H9 (cell line): ENCODE data around the gene PSPN. TPM values are rescaled to one million over a fixed set of nuclear protein-coding genes. Genes with fewer than 3 reads are reported as not detected.

Source experiments
- DNase-seq: peaks from one replicate; pipeline ENCODE4 v3.0.0-alpha.2; 2017
- H2AFZ ChIP-seq: one replicate; pipeline ENCODE4 v1.6.1; 2013; ENCODE audit warnings: mild to moderate bottlenecking, low read length, control low read depth, moderate library complexity
- H2AK5ac ChIP-seq: 2 replicates; pipeline ENCODE4 v1.6.1; 2013; ENCODE audit warnings: low read length, control low read depth, mixed read lengths; ENCODE audit not compliant: insufficient read length
- H2BK120ac ChIP-seq: one replicate; pipeline ENCODE4 v1.6.1; 2013; ENCODE audit warnings: low read depth, mild to moderate bottlenecking, low read length, control low read depth, inconsistent platforms; ENCODE audit not compliant: poor library complexity, severe bottlenecking
- H2BK12ac ChIP-seq: 2 replicates; pipeline ENCODE4 v1.6.1; 2013; ENCODE audit warnings: low read length, control low read depth, mixed read lengths, low read depth; ENCODE audit not compliant: insufficient read length
- H2BK15ac ChIP-seq: 2 replicates; pipeline ENCODE4 v1.6.1; 2013; ENCODE audit warnings: low read depth, low read length, control low read depth
- H2BK20ac ChIP-seq: one replicate; pipeline ENCODE4 v1.6.1; 2013; ENCODE audit warnings: low read depth, mild to moderate bottlenecking, low read length, control low read depth, inconsistent platforms; ENCODE audit not compliant: poor library complexity, severe bottlenecking
- H2BK5ac ChIP-seq: 2 replicates; pipeline ENCODE4 v1.6.1; 2013; ENCODE audit warnings: low read length, control low read depth, mixed read lengths; ENCODE audit not compliant: insufficient read length
- H3K14ac ChIP-seq: 2 replicates; pipeline ENCODE4 v1.6.1; 2013; ENCODE audit warnings: low read length, control low read depth; ENCODE audit not compliant: insufficient read depth
- H3K18ac ChIP-seq: 2 replicates; pipeline ENCODE4 v1.6.1; 2013; ENCODE audit warnings: low read depth, mild to moderate bottlenecking, mixed read lengths, low read length, control low read depth; ENCODE audit not compliant: insufficient read length
- H3K23ac ChIP-seq: 2 replicates; pipeline ENCODE4 v1.6.1; 2013; ENCODE audit warnings: low read length, control low read depth, mixed read lengths, low read depth; ENCODE audit not compliant: insufficient read length
- H3K23me2 ChIP-seq: 2 replicates; pipeline ENCODE4 v1.6.1; 2013; ENCODE audit warnings: low read depth, mild to moderate bottlenecking, mixed read lengths, low read length, control low read depth; ENCODE audit not compliant: insufficient read length, poor library complexity, severe bottlenecking
- H3K27ac ChIP-seq: 2 replicates; pipeline ENCODE4 v1.5.1; 2013; ENCODE audit warnings: low read length, control low read depth, mixed read lengths, low read depth; ENCODE audit not compliant: insufficient read length
- H3K27me3 ChIP-seq: 2 replicates; pipeline ENCODE4 v1.6.1; 2013; ENCODE audit warnings: low read length, control low read depth, inconsistent platforms; ENCODE audit not compliant: insufficient read depth
- H3K4ac ChIP-seq: 2 replicates; pipeline ENCODE4 v1.6.1; 2013; ENCODE audit warnings: low read depth, mild to moderate bottlenecking, control low read depth, inconsistent platforms, low read length, moderate library complexity
- H3K4me1 ChIP-seq: 2 replicates; pipeline ENCODE4 v1.6.1; 2013; ENCODE audit warnings: low read length, control low read depth, inconsistent platforms; ENCODE audit not compliant: insufficient read depth
- H3K4me2 ChIP-seq: 2 replicates; pipeline ENCODE4 v1.6.1; 2013; ENCODE audit warnings: low read length, control low read depth, mixed read lengths; ENCODE audit not compliant: insufficient read length, insufficient read depth
- H3K56ac ChIP-seq: 2 replicates; pipeline ENCODE4 v1.6.1; 2013; ENCODE audit warnings: low read depth, mild to moderate bottlenecking, mixed read lengths, low read length, control low read depth; ENCODE audit not compliant: insufficient read length
- H3K79me1 ChIP-seq: 2 replicates; pipeline ENCODE4 v1.6.1; 2013; ENCODE audit warnings: low read depth, mild to moderate bottlenecking, moderate library complexity, low read length, control low read depth, inconsistent platforms; ENCODE audit not compliant: insufficient read depth, poor library complexity, severe bottlenecking
- H3K79me2 ChIP-seq: 2 replicates; pipeline ENCODE4 v1.6.1; 2013; ENCODE audit warnings: low read length, control low read depth, inconsistent platforms; ENCODE audit not compliant: insufficient read depth
- H3K9ac ChIP-seq: 2 replicates; pipeline ENCODE4 v1.6.1; 2013; ENCODE audit warnings: low read length, control low read depth, mixed read lengths; ENCODE audit not compliant: insufficient read length; ENCODE audit errors: extremely low read depth
- H3K9me3 ChIP-seq: one replicate; pipeline ENCODE4 v1.6.1; 2013; ENCODE audit warnings: low read depth, low read length, inconsistent platforms; ENCODE audit not compliant: control insufficient read depth
- H3T11ph ChIP-seq: one replicate; pipeline ENCODE4 v1.6.1; 2013; ENCODE audit warnings: mild to moderate bottlenecking, low read length, control low read depth, inconsistent platforms
- H4K20me1 ChIP-seq: one replicate; pipeline ENCODE4 v1.6.1; 2013; ENCODE audit not compliant: control insufficient read depth, insufficient read length, insufficient read depth
- H4K5ac ChIP-seq: 2 replicates; pipeline ENCODE4 v1.6.1; 2013; ENCODE audit warnings: low read depth, mild to moderate bottlenecking, mixed read lengths, low read length, control low read depth; ENCODE audit not compliant: insufficient read length
- H4K8ac ChIP-seq: replicated peaks from 2 replicates; pipeline ENCODE4 v1.6.1; 2013; ENCODE audit warnings: low read length, control low read depth, mixed read lengths, low read depth; ENCODE audit not compliant: insufficient read length
- H4K91ac ChIP-seq: 2 replicates; pipeline ENCODE4 v1.6.1; 2013; ENCODE audit warnings: low read depth, mild to moderate bottlenecking, moderate library complexity, mixed read lengths, low read length, control low read depth; ENCODE audit not compliant: insufficient read length
- H3K27ac Mint-ChIP-seq, 3 experiments: 2 replicates in 2 of 3; 3 replicates in 1 of 3; pipeline ENCODE4 v1.8.0; 2020 to 2021; ENCODE audit warnings: mixed read lengths in 3 of 3, mild to moderate bottlenecking in 1 of 3, moderate library complexity in 1 of 3
- H3K27me3 Mint-ChIP-seq: 2 replicates; pipeline ENCODE4 v1.8.0; 2021; ENCODE audit warnings: low read depth, mild to moderate bottlenecking, moderate library complexity, mixed read lengths
- H3K36me3 Mint-ChIP-seq, 3 experiments: 2 replicates in 2 of 3; 3 replicates in 1 of 3; pipeline ENCODE4 v1.8.0; 2020 to 2021; ENCODE audit warnings: low read depth in 3 of 3, mixed read lengths in 3 of 3; ENCODE audit not compliant: insufficient read depth in 1 of 3
- H3K4me1 Mint-ChIP-seq, 2 experiments: 2 replicates each; pipeline ENCODE4 v1.8.0; 2020; ENCODE audit warnings: mixed read lengths in 2 of 2
- H3K4me3 Mint-ChIP-seq, 2 experiments: 2 replicates in 1 of 2; 3 replicates in 1 of 2; pipeline ENCODE4 v1.8.0; 2020 to 2021; ENCODE audit warnings: mild to moderate bottlenecking in 2 of 2, mixed read lengths in 2 of 2, moderate library complexity in 1 of 2
- H3K9me3 Mint-ChIP-seq, 2 experiments: 2 replicates in 1 of 2; 3 replicates in 1 of 2; pipeline ENCODE4 v1.8.0; 2020; ENCODE audit warnings: mild to moderate bottlenecking in 2 of 2, mixed read lengths in 2 of 2, moderate library complexity in 1 of 2
- WGBS: extraction: QIAGEN DNeasy Blood & Tissue Kit; methylation state at CpG from one replicate; pipeline ENCODE4 v1.1.7; 2013; ENCODE audit warnings: missing lambda C conversion rate, low lambda C conversion rate, mixed read lengths; ENCODE audit not compliant: insufficient read length; ENCODE audit errors: extremely low coverage; 5-methylcytosine and 5-hydroxymethylcytosine counted together
- total RNA-seq: library from RNA; stranded (reverse); gene quantifications from 2 replicates; pipeline ENCODE4 v1.2.1, GENCODE V29; 2021
- TF ChIP-seq, protein P1 (sequence below): fragments of 200-600 bp; sonication (generic); conservative IDR thresholded peaks from 3 replicates; pipeline ENCODE4 v1.8.0; 2021; ENCODE audit warnings: antibody characterized with exemption, mild to moderate bottlenecking

Gene PSPN
- total RNA-seq, 1 experiment from 2014 or later: 2.1 TPM

DNA sequence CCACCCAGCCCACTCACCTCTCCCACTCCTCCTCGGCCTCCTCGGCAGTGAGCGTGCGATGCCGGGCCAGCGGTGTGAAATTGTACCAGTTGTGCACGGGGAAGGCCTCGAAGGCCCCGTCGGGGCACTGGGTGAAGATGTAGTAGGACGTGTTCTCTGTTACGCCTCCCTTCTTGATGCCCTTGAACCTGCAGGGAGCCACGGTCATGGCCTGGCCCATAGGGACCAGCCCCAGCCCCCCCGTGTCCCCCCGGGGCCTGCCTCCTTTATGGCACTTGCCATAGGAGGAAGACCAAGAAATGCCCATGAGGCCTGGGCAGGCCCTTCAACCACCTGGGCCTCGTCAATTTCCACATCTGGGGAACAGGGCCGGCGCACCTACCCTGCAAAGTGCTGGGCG, 11.6 kb upstream of the PSPN start:
- no peak overlapping the region for H3K9ac ChIP-seq
- no peak overlapping the region for H2AK5ac ChIP-seq
- H3K18ac ChIP-seq: no peak overlapping the region
- H3K23ac ChIP-seq: no peak overlapping the region
- H4K91ac ChIP-seq: no peak overlapping the region
- no peak overlapping the region for H3K27ac Mint-ChIP-seq
- no peak overlapping the region for H3K4me2 ChIP-seq
- no peak overlapping the region for H2BK5ac ChIP-seq
- H2BK15ac ChIP-seq: no peak overlapping the region
- no peak overlapping the region for H4K5ac ChIP-seq
- peaks cover 3% of the 10 kb centered on the region; the same call in 1 of the 2 replicates for H3K4me1 ChIP-seq
- no peak for DNase-seq
- no peak overlapping the region for H3K56ac ChIP-seq
- H3K36me3 Mint-ChIP-seq: peaks cover 36 to 66% (median 62%) of the 10 kb centered on the region in 3 experiments
- peaks cover 9% of the 10 kb centered on the region for H3K79me1 ChIP-seq
- H3K27me3 Mint-ChIP-seq: no peaks in the 10 kb centered on the region
- H4K20me1 ChIP-seq: no peaks in the 10 kb centered on the region
- no peaks in the 10 kb centered on the region for H3K9me3 Mint-ChIP-seq
- H3K79me2 ChIP-seq: peaks cover 3% of the 10 kb centered on the region; the same call in 1 of the 2 replicates
- no peak overlapping the region for H2BK12ac ChIP-seq
- no peak overlapping the region for H4K8ac ChIP-seq
- H3K4me3 Mint-ChIP-seq: no peak overlapping the region
- no peak overlapping the region for H3K27ac ChIP-seq
- TF ChIP-seq, protein P1, sequence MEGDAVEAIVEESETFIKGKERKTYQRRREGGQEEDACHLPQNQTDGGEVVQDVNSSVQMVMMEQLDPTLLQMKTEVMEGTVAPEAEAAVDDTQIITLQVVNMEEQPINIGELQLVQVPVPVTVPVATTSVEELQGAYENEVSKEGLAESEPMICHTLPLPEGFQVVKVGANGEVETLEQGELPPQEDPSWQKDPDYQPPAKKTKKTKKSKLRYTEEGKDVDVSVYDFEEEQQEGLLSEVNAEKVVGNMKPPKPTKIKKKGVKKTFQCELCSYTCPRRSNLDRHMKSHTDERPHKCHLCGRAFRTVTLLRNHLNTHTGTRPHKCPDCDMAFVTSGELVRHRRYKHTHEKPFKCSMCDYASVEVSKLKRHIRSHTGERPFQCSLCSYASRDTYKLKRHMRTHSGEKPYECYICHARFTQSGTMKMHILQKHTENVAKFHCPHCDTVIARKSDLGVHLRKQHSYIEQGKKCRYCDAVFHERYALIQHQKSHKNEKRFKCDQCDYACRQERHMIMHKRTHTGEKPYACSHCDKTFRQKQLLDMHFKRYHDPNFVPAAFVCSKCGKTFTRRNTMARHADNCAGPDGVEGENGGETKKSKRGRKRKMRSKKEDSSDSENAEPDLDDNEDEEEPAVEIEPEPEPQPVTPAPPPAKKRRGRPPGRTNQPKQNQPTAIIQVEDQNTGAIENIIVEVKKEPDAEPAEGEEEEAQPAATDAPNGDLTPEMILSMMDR: no peak
- no peak overlapping the region for H3K4ac ChIP-seq
- H3K14ac ChIP-seq: no peak overlapping the region
- no peak overlapping the region for H2AFZ ChIP-seq
- no peak overlapping the region for H3T11ph ChIP-seq
- no peak overlapping the region for H2BK120ac ChIP-seq
- H3K4me1 Mint-ChIP-seq: peaks cover 6 to 8% of the 10 kb centered on the region in 2 experiments
- H3K9me3 ChIP-seq: no peaks in the 10 kb centered on the region
- no CpG with 5 or more reads among the region's 19 CpGs for WGBS
- H3K23me2 ChIP-seq: peaks cover 3% of the 10 kb centered on the region
- H3K27me3 ChIP-seq: no peaks in the 10 kb centered on the region
- no peak overlapping the region for H2BK20ac ChIP-seq
